SK-N-SH (cell line): Measurements from ENCODE around the gene TFE3. TPM values are rescaled to one million over a fixed set of nuclear protein-coding genes. Genes with fewer than 3 reads are reported as not detected.

Experiments used
- CTCF ChIA-PET: fragments of 300-600, 350-600 bp; formaldehyde crosslinking; extraction: SDS; loops from one replicate; lab custom pipeline; 2021; lab: Yijun Ruan, JAX
- POLR2A ChIA-PET: fragments of 350-600 bp; sonication (Branson Sonifier 250); formaldehyde crosslinking; extraction: SDS; loops from one replicate; lab custom pipeline; 2020; ENCODE audit warnings: antibody characterized with exemption, inconsistent platforms; lab: Yijun Ruan, JAX
- DNase-seq: peaks from one replicate; pipeline ENCODE4 v3.0.0; 2012
- H2AFZ ChIP-seq: fragments of 200-600 bp; sonication (generic); 2 replicates; pipeline ENCODE4 v1.8.1; 2016; ENCODE audit warnings: antibody characterized with exemption, mild to moderate bottlenecking, low read depth
- H3F3A ChIP-seq: fragments of 200-600 bp; sonication (generic); replicated peaks from 2 replicates; pipeline ENCODE3; 2016; ENCODE audit warnings: antibody characterized with exemption, mild to moderate bottlenecking; ENCODE audit not compliant: insufficient read depth
- H3K27ac ChIP-seq, 2 experiments: fragments of 200-500 bp in 1 of 2; fragments of 200-600 bp in 1 of 2; sonication (Bioruptor generic) in 1 of 2; sonication (generic), shearing (Covaris generic) in 1 of 2; 2 replicates each; pipeline versions ENCODE4 v1.5.1 to v1.6.1; 2014 to 2016; ENCODE audit warnings: low read depth in 2 of 2, inconsistent platforms in 1 of 2, low read length in 1 of 2, mild to moderate bottlenecking in 1 of 2, mixed read lengths in 1 of 2
- H3K27me3 ChIP-seq: fragments of 200-600 bp; sonication (generic), shearing (Covaris generic); 2 replicates; pipeline ENCODE4 v1.6.1; 2016; ENCODE audit warnings: mixed run types; ENCODE audit not compliant: insufficient read depth
- H3K36me3 ChIP-seq, 2 experiments: fragments of 200-500 bp in 1 of 2; fragments of 200-600 bp in 1 of 2; sonication (Bioruptor generic) in 1 of 2; sonication (generic) in 1 of 2; replicated peaks in 1 of 2; 2 replicates each; pipeline versions ENCODE3 to v1.5.1; 2014 to 2016; ENCODE audit warnings: low read length in 1 of 2, mild to moderate bottlenecking in 1 of 2; ENCODE audit not compliant: insufficient read depth in 2 of 2, control insufficient read depth in 1 of 2
- H3K4me1 ChIP-seq, 2 experiments: fragments of 200-500 bp in 1 of 2; fragments of 200-600 bp in 1 of 2; sonication (Bioruptor generic) in 1 of 2; sonication (generic), shearing (Covaris generic) in 1 of 2; 2 replicates each; pipeline versions ENCODE4 v1.5.1 to v1.6.1; 2014 to 2016; ENCODE audit warnings: low read depth in 1 of 2, low read length in 1 of 2, mixed run types in 1 of 2; ENCODE audit not compliant: insufficient read depth in 2 of 2, control insufficient read depth in 1 of 2
- H3K4me2 ChIP-seq: fragments of 200-600 bp; sonication (generic), shearing (Covaris generic); 2 replicates; pipeline ENCODE4 v1.6.1; 2017; ENCODE audit warnings: mixed run types
- H3K4me3 ChIP-seq, 2 experiments: fragments of 200-500 bp in 1 of 2; fragments of 200-600 bp in 1 of 2; sonication (Bioruptor generic) in 1 of 2; sonication (generic), shearing (Covaris generic) in 1 of 2; 2 replicates each; pipeline versions ENCODE4 v1.5.1 to v1.8.1; 2014 to 2016; ENCODE audit warnings: low read depth in 2 of 2, inconsistent platforms in 1 of 2, low read length in 1 of 2, mild to moderate bottlenecking in 1 of 2, mixed read lengths in 1 of 2, moderate library complexity in 1 of 2
- H3K79me2 ChIP-seq: fragments of 200-600 bp; sonication (generic); 2 replicates; pipeline ENCODE4 v1.8.1; 2017; ENCODE audit warnings: mild to moderate bottlenecking; ENCODE audit not compliant: insufficient read depth
- H3K9ac ChIP-seq: fragments of 200-600 bp; sonication (generic); 2 replicates; pipeline ENCODE4 v1.6.1; 2017; ENCODE audit warnings: mixed run types
- H3K9me2 ChIP-seq: fragments of 200-600 bp; sonication (generic); 2 replicates; pipeline ENCODE4 v1.6.1; 2017; ENCODE audit warnings: mixed run types
- H3K9me3 ChIP-seq: fragments of 200-600 bp; sonication (generic); 2 replicates; pipeline ENCODE4 v1.6.1; 2017; ENCODE audit warnings: mixed run types, mild to moderate bottlenecking, moderate library complexity
- H4K20me1 ChIP-seq: fragments of 200-600 bp; sonication (generic); 2 replicates; pipeline ENCODE4 v1.6.1; 2017; ENCODE audit warnings: mild to moderate bottlenecking, mixed run types; ENCODE audit not compliant: insufficient read depth
- EZH2phosphoT487 ChIP-seq: fragments of 200-600 bp; sonication (generic); IDR thresholded peaks from 2 replicates; pipeline ENCODE4 v1.6.1; 2017; ENCODE audit warnings: low read depth, mixed run types, mild to moderate bottlenecking, antibody characterized with exemption, moderate library complexity, borderline replicate concordance
- FOXJ3 ChIP-seq: sonication (generic); formaldehyde crosslinking; IDR thresholded peaks from 2 replicates; pipeline ENCODE4 v1.5.1; 2020; ENCODE audit warnings: mild to moderate bottlenecking, missing genetic modification reagents
- FOXM1 ChIP-seq: IDR thresholded peaks from 2 replicates; pipeline ENCODE4 v1.4.0; 2012; ENCODE audit warnings: low read depth, mild to moderate bottlenecking
- GABPA ChIP-seq: IDR thresholded peaks from 2 replicates; pipeline ENCODE4 v1.4.0; 2012; ENCODE audit warnings: low read depth, mild to moderate bottlenecking
- GATA2 ChIP-seq: sonication (generic); formaldehyde crosslinking; IDR thresholded peaks from 2 replicates; pipeline ENCODE4 v1.5.0; 2020; ENCODE audit warnings: mild to moderate bottlenecking, missing genetic modification reagents
- MAX ChIP-seq: IDR thresholded peaks from 2 replicates; pipeline ENCODE4 v1.4.0; 2012; ENCODE audit warnings: low read depth
- PBX3 ChIP-seq: IDR thresholded peaks from 2 replicates; pipeline ENCODE4; 2012
- RFX5 ChIP-seq: IDR thresholded peaks from 2 replicates; pipeline ENCODE4 v1.6.1; 2012; ENCODE audit warnings: mild to moderate bottlenecking, improper control_type of control experiment, low read length
- RXRA ChIP-seq: IDR thresholded peaks from 2 replicates; pipeline ENCODE4 v1.4.0; 2012; ENCODE audit warnings: low read depth, mild to moderate bottlenecking, borderline replicate concordance
- SIN3A ChIP-seq: IDR thresholded peaks from 2 replicates; pipeline ENCODE4 v1.6.1; 2012; ENCODE audit warnings: low read depth, mild to moderate bottlenecking, low read length, moderate library complexity, borderline replicate concordance
- SMC3 ChIP-seq: IDR thresholded peaks from 2 replicates; pipeline ENCODE4 v1.6.1; 2012; ENCODE audit warnings: low read depth, low read length, improper control_type of control experiment
- TAF1 ChIP-seq: IDR thresholded peaks from 2 replicates; pipeline ENCODE4 v1.6.1; 2012; ENCODE audit warnings: low read depth, mild to moderate bottlenecking, low read length, moderate library complexity, borderline replicate concordance
- TCF12 ChIP-seq: IDR thresholded peaks from 2 replicates; pipeline ENCODE4 v1.4.0; 2012
- TEAD4 ChIP-seq: IDR thresholded peaks from 2 replicates; pipeline ENCODE4 v1.4.0; 2012; ENCODE audit warnings: mild to moderate bottlenecking, borderline replicate concordance; ENCODE audit not compliant: insufficient read depth
- USF1 ChIP-seq: IDR thresholded peaks from 2 replicates; pipeline ENCODE4 v1.4.0; 2012; ENCODE audit warnings: low read depth, borderline replicate concordance
- ZBTB33 ChIP-seq: IDR thresholded peaks from 2 replicates; pipeline ENCODE4 v1.4.0; 2012; ENCODE audit warnings: low read depth, borderline replicate concordance
- WGBS: methylation state at CpG from one replicate; pipeline ENCODE4 v1.1.6; 2017; ENCODE audit warnings: low lambda C conversion rate; 5-methylcytosine and 5-hydroxymethylcytosine counted together
- polyA plus RNA-seq, 3 experiments: library from polyadenylated mRNA; depleted of rRNA; stranded (reverse); fragments of >200 nt; gene quantifications; 2 replicates each; pipeline ENCODE4 v1.2.3, GENCODE V29; 2012

The TFE3 gene
- polyA plus RNA-seq, 1 of the 3 experiments (the other 2 are of a cell fraction), result 14.0 TPM

- TF ChIP-seq PBX3 (no peak), TCF12 (no peak), ZBTB33 (no peak), GABPA (no peak), TAF1 (no peak)
Measured at GRCh38 chrX:49029876-49030275, 13.3 kb downstream of the TFE3 start (continued).

- no peaks in the 10 kb centered on the region for H4K20me1 ChIP-seq
- H3K36me3 ChIP-seq, result no peaks in the 10 kb centered on the region
- no peak overlapping the region for H3K4me3 ChIP-seq
- no peak for TF ChIP-seq FOXM1
- TF ChIP-seq FOXJ3 (CRISPR knock-in tag), result no peak
- no peak for TF ChIP-seq MAX
- no peaks in the 10 kb centered on the region for H3K4me1 ChIP-seq
- ChIA-PET POLR2A (no interaction called here), CTCF (no interaction called here)
- H3F3A ChIP-seq, result peaks cover 4% of the 10 kb centered on the region
- WGBS, result 34% methylated on average over 7 of the region's 7 CpGs
- H3K9ac ChIP-seq, result no peak overlapping the region
- DNase-seq, result no peak
- H3K79me2 ChIP-seq, result no peaks in the 10 kb centered on the region
- H3K9me2 ChIP-seq, result no peaks in the 10 kb centered on the region
- H2AFZ ChIP-seq, result no peak overlapping the region
- H3K9me3 ChIP-seq, result no peaks in the 10 kb centered on the region
- H3K4me2 ChIP-seq, result no peak overlapping the region
- no peak overlapping the region for H3K27ac ChIP-seq
- H3K27me3 ChIP-seq, result peaks cover 26% of the 10 kb centered on the region; the same call in 1 of the 2 replicates
Measured at GRCh38 chrX:49019599-49020249, 23.4 kb downstream of the TFE3 start.

- peaks cover 26% of the 10 kb centered on the region; the same call in 1 of the 2 replicates for H3K27me3 ChIP-seq
- H3K36me3 ChIP-seq, result no peaks in the 10 kb centered on the region
- H3K9ac ChIP-seq, result no peak overlapping the region
- peaks cover 4% of the 10 kb centered on the region for H3F3A ChIP-seq
- no peaks in the 10 kb centered on the region for H3K4me1 ChIP-seq
- H3K9me2 ChIP-seq, result no peaks in the 10 kb centered on the region
- 50% methylated on average over 2 of the region's 2 CpGs for WGBS
- H3K27ac ChIP-seq, result no peak overlapping the region
- H2AFZ ChIP-seq, result no peak overlapping the region
- DNase-seq, result no peak
- no peak overlapping the region for H3K4me3 ChIP-seq
- ChIA-PET POLR2A (no interaction called here), CTCF (no interaction called here)
- no peaks in the 10 kb centered on the region for H4K20me1 ChIP-seq
- no peaks in the 10 kb centered on the region for H3K79me2 ChIP-seq
- no peaks in the 10 kb centered on the region for H3K9me3 ChIP-seq
- no peak for TF ChIP-seq SMC3
- TF ChIP-seq ZBTB33, result no peak
- no peak for TF ChIP-seq RXRA
- TF ChIP-seq USF1, result no peak
- TF ChIP-seq FOXM1, result no peak
- TF ChIP-seq TEAD4, result no peak
- TF ChIP-seq RFX5, result no peak
- TF ChIP-seq SIN3A, result no peak
- TF ChIP-seq EZH2phosphoT487, result no peak
- no peak for TF ChIP-seq GATA2 (CRISPR knock-in tag)
- no peak for TF ChIP-seq TAF1
- TF ChIP-seq, all 33 proteins: peak for 0
- no peak overlapping the region for H3K4me2 ChIP-seq
Measured at GRCh38 chrX:49019050-49019449, 24.1 kb downstream of the TFE3 start.
